Neural cell (in vitro differentiated cells): ENCODE results near the gene CHMP4B. TPM values are rescaled to one million over a fixed set of nuclear protein-coding genes. Genes with fewer than 3 reads are reported as not detected.

Experiments
- H2AFZ ChIP-seq: fragments of 200-600, 300-800 bp; sonication (generic), shearing (Covaris generic); 2 replicates; pipeline ENCODE4 v1.6.0; 2014; ENCODE audit warnings: low read depth, mild to moderate bottlenecking, antibody characterized with exemption, low read length, moderate library complexity
- H3F3A ChIP-seq: fragments of 200-600 bp; shearing (Covaris generic); 2 replicates; pipeline ENCODE4 v1.6.1; 2016; ENCODE audit warnings: mild to moderate bottlenecking, moderate library complexity, mixed read lengths, antibody characterized with exemption, low read length; ENCODE audit not compliant: insufficient read depth, poor library complexity, severe bottlenecking
- H3K27ac ChIP-seq: fragments of 200-600, 300-800 bp; sonication (generic), shearing (Covaris generic); 2 replicates; pipeline ENCODE4 v1.5.1; 2014; ENCODE audit warnings: mild to moderate bottlenecking, low read length, moderate library complexity
- H3K27me3 ChIP-seq: fragments of 300-800, 200-600 bp; sonication (generic), shearing (Covaris generic); 2 replicates; pipeline ENCODE4 v1.6.0; 2014; ENCODE audit warnings: mild to moderate bottlenecking, low read depth, low read length, moderate library complexity; ENCODE audit not compliant: insufficient read depth
- H3K36me3 ChIP-seq: fragments of 300-800, 200-600 bp; sonication (generic), shearing (Covaris generic); 2 replicates; pipeline ENCODE4 v1.5.1; 2014; ENCODE audit warnings: mild to moderate bottlenecking, antibody characterized with exemption, low read length, moderate library complexity; ENCODE audit not compliant: insufficient read depth
- H3K4me2 ChIP-seq: fragments of 300-800, 200-600 bp; sonication (generic), shearing (Covaris generic); 2 replicates; pipeline ENCODE4 v1.6.0; 2014; ENCODE audit warnings: mild to moderate bottlenecking, low read length
- H3K4me3 ChIP-seq: fragments of 300-800, 200-600 bp; sonication (generic), shearing (Covaris generic); 2 replicates; pipeline ENCODE4 v1.5.1; 2014; ENCODE audit warnings: mild to moderate bottlenecking, low read length, moderate library complexity
- H3K79me2 ChIP-seq: fragments of 200-600 bp; shearing (Covaris generic); replicated peaks from 2 replicates; pipeline ENCODE4 v1.6.0; 2014; ENCODE audit warnings: mild to moderate bottlenecking, low read length, moderate library complexity; ENCODE audit not compliant: insufficient read depth
- H3K9ac ChIP-seq: fragments of 300-800, 200-600 bp; sonication (generic), shearing (Covaris generic); 2 replicates; pipeline ENCODE4 v1.6.1; 2016; ENCODE audit warnings: mild to moderate bottlenecking, low read length, mixed read lengths
- H3K9me2 ChIP-seq: fragments of 200-600 bp; shearing (Covaris generic); 2 replicates; pipeline ENCODE4 v1.6.1; 2016; ENCODE audit warnings: mild to moderate bottlenecking, low read length, mixed read lengths; ENCODE audit not compliant: insufficient read depth
- H3K9me3 ChIP-seq: fragments of 200-600, 300-800 bp; sonication (generic), shearing (Covaris generic); 2 replicates; pipeline ENCODE4 v1.6.1; 2016; ENCODE audit warnings: mild to moderate bottlenecking, mixed run types, low read length, moderate library complexity, mixed read lengths
- H4K20me1 ChIP-seq: fragments of 200-600 bp; shearing (Covaris generic); 2 replicates; pipeline ENCODE4 v1.6.1; 2016; ENCODE audit warnings: mild to moderate bottlenecking, mixed run types; ENCODE audit not compliant: insufficient read depth
- EP300 ChIP-seq: fragments of 450-650 bp; conservative IDR thresholded peaks from 2 replicates; pipeline ENCODE4 v1.6.1; 2014; ENCODE audit warnings: antibody characterized with exemption, mild to moderate bottlenecking, moderate library complexity; ENCODE audit not compliant: poor library complexity, severe bottlenecking
- EZH2 ChIP-seq: fragments of 200-600, 300-800 bp; shearing (Covaris generic), sonication (generic); IDR thresholded peaks from 2 replicates; pipeline ENCODE4 v1.6.1; 2014; ENCODE audit warnings: antibody characterized with exemption, low read length, borderline replicate concordance, mild to moderate bottlenecking; ENCODE audit not compliant: insufficient read depth, poor library complexity, severe bottlenecking
- MXI1 ChIP-seq: fragments of 450-650 bp; conservative IDR thresholded peaks from 2 replicates; pipeline ENCODE4 v1.6.1; 2014; ENCODE audit warnings: antibody characterized with exemption, mild to moderate bottlenecking; ENCODE audit not compliant: poor library complexity, severe bottlenecking
- POLR2AphosphoS5 ChIP-seq: IDR thresholded peaks from 2 replicates; pipeline ENCODE4 v1.6.1; 2012
- RAD21 ChIP-seq: fragments of 450-650 bp; conservative IDR thresholded peaks from 2 replicates; pipeline ENCODE4 v1.6.1; 2014; ENCODE audit warnings: antibody characterized with exemption, mild to moderate bottlenecking, moderate library complexity
- SMC3 ChIP-seq: fragments of 450-650 bp; conservative IDR thresholded peaks from 2 replicates; pipeline ENCODE4 v1.6.1; 2014; ENCODE audit warnings: antibody characterized with exemption, mild to moderate bottlenecking, moderate library complexity; ENCODE audit not compliant: poor library complexity
- TAF1 ChIP-seq: IDR thresholded peaks from 2 replicates; pipeline ENCODE4 v1.6.1; 2012; ENCODE audit warnings: low read depth
- polyA plus RNA-seq: library from polyadenylated mRNA; depleted of rRNA; stranded (reverse); fragments of >200 nt; gene quantifications from 2 replicates; pipeline ENCODE4 v1.2.3, GENCODE V29; 2014
- TF ChIP-seq, protein P1 (sequence below): fragments of 450-650 bp; IDR thresholded peaks from 2 replicates; pipeline ENCODE4 v1.5.1; 2014; ENCODE audit warnings: antibody characterized with exemption, mild to moderate bottlenecking, moderate library complexity; ENCODE audit not compliant: poor library complexity, severe bottlenecking
- TF ChIP-seq, protein P2 (sequence below): IDR thresholded peaks from 2 replicates; pipeline ENCODE4 v1.6.1; 2012; ENCODE audit warnings: borderline replicate concordance

CHMP4B gene
- polyA plus RNA-seq, 1 donor from 2014 or later, result 83.8 TPM

DNA sequence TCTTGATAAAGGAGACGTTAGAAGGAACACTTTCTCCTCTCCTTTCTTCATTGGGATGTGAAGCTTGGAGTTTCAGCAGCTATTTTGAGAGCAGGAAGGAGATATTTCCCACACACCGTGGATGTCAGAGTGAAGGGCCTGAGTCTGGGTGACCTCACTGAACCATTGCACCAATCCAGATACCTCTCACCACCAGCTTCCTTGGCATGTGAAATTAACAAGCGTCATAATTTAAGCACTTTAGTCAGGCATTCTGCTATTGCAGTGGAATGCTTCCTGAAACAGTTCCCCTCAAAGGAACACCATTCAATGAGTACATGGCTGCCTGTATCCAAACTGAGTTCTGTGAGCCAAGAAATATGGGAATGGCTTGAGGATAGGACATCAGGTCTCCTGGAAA is 83.7 kb downstream of the CHMP4B start:
- no peak overlapping the region for H2AFZ ChIP-seq

DNA sequence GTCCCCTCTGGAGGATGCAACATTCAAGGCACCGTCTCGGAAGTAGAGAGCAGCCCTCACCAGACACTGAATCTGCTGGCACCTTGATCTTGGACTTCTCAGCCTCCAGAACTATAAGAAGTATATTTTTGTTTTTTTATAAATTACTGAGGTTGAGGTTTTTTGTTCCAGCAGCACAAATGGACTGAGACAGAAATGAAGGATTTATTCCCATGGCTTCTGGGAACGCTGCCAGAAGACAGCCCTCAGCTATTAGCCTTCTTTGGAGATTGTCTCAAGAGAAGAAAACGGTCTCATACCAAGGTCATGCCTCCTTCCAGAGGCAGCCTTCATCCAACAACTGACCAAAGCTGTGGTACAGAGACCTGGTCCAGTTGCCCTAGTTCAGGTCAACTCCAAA is 85.4 kb downstream of the CHMP4B start:
- no peaks in the 10 kb centered on the region for H3F3A ChIP-seq
- TF ChIP-seq, protein P1, sequence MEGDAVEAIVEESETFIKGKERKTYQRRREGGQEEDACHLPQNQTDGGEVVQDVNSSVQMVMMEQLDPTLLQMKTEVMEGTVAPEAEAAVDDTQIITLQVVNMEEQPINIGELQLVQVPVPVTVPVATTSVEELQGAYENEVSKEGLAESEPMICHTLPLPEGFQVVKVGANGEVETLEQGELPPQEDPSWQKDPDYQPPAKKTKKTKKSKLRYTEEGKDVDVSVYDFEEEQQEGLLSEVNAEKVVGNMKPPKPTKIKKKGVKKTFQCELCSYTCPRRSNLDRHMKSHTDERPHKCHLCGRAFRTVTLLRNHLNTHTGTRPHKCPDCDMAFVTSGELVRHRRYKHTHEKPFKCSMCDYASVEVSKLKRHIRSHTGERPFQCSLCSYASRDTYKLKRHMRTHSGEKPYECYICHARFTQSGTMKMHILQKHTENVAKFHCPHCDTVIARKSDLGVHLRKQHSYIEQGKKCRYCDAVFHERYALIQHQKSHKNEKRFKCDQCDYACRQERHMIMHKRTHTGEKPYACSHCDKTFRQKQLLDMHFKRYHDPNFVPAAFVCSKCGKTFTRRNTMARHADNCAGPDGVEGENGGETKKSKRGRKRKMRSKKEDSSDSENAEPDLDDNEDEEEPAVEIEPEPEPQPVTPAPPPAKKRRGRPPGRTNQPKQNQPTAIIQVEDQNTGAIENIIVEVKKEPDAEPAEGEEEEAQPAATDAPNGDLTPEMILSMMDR, result no peak
- TF ChIP-seq MXI1, result no peak
- no peak for TF ChIP-seq SMC3
- TF ChIP-seq EP300, result no peak
- TF ChIP-seq, protein P2, sequence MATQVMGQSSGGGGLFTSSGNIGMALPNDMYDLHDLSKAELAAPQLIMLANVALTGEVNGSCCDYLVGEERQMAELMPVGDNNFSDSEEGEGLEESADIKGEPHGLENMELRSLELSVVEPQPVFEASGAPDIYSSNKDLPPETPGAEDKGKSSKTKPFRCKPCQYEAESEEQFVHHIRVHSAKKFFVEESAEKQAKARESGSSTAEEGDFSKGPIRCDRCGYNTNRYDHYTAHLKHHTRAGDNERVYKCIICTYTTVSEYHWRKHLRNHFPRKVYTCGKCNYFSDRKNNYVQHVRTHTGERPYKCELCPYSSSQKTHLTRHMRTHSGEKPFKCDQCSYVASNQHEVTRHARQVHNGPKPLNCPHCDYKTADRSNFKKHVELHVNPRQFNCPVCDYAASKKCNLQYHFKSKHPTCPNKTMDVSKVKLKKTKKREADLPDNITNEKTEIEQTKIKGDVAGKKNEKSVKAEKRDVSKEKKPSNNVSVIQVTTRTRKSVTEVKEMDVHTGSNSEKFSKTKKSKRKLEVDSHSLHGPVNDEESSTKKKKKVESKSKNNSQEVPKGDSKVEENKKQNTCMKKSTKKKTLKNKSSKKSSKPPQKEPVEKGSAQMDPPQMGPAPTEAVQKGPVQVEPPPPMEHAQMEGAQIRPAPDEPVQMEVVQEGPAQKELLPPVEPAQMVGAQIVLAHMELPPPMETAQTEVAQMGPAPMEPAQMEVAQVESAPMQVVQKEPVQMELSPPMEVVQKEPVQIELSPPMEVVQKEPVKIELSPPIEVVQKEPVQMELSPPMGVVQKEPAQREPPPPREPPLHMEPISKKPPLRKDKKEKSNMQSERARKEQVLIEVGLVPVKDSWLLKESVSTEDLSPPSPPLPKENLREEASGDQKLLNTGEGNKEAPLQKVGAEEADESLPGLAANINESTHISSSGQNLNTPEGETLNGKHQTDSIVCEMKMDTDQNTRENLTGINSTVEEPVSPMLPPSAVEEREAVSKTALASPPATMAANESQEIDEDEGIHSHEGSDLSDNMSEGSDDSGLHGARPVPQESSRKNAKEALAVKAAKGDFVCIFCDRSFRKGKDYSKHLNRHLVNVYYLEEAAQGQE, result no peak
- TF ChIP-seq RAD21, result no peak
- no peak for TF ChIP-seq POLR2AphosphoS5
- TF ChIP-seq EZH2, result no peak
- no peak for TF ChIP-seq TAF1
- H2AFZ ChIP-seq, result no peak overlapping the region
- H3K27me3 ChIP-seq, result no peaks in the 10 kb centered on the region
- H3K79me2 ChIP-seq, result no peaks in the 10 kb centered on the region
- H3K9ac ChIP-seq, result no peak overlapping the region
- H4K20me1 ChIP-seq, result no peaks in the 10 kb centered on the region
- no peak overlapping the region for H3K4me3 ChIP-seq
- no peaks in the 10 kb centered on the region for H3K36me3 ChIP-seq
- H3K9me2 ChIP-seq, result no peaks in the 10 kb centered on the region
- H3K27ac ChIP-seq, result no peak overlapping the region
- no peak overlapping the region for H3K4me2 ChIP-seq
- no peaks in the 10 kb centered on the region for H3K9me3 ChIP-seq

More for the DNA sequence above, 83.7 kb downstream of the CHMP4B start:
- Histone ChIP-seq H3K79me2 (no peaks in the 10 kb centered on the region), H3K9me2 (no peaks in the 10 kb centered on the region), H3K27me3 (no peaks in the 10 kb centered on the region), H3K9me3 (no peaks in the 10 kb centered on the region), H4K20me1 (no peaks in the 10 kb centered on the region), H3F3A (no peaks in the 10 kb centered on the region), H3K4me3 (no peak overlapping the region), H3K36me3 (no peaks in the 10 kb centered on the region), H3K4me2 (no peak overlapping the region), H3K9ac (no peak overlapping the region), H3K27ac (no peak overlapping the region)
- TF ChIP-seq EP300 (no peak), POLR2AphosphoS5 (no peak), SMC3 (no peak), RAD21 (no peak), TAF1 (no peak), MXI1 (no peak), EZH2 (no peak)
- TF ChIP-seq, protein P2, result no peak
- TF ChIP-seq, protein P1, result no peak
